GM23248 (cell line): ENCODE data around the gene XPO4. TPM values are rescaled to one million over a fixed set of nuclear protein-coding genes. Genes with fewer than 3 reads are reported as not detected.

ENCODE experiments used
- DNase-seq: peaks from one replicate; pipeline ENCODE4 v3.0.0-alpha.2; 2015
- H2AFZ ChIP-seq: fragments of 200-600 bp; sonication (generic); 2 replicates; pipeline ENCODE4 v1.6.1; 2016; ENCODE audit warnings: antibody characterized with exemption
- H3F3A ChIP-seq: fragments of 200-600 bp; sonication (generic); 2 replicates; pipeline ENCODE4 v1.6.1; 2016; ENCODE audit warnings: mild to moderate bottlenecking, antibody characterized with exemption, mixed run types; ENCODE audit not compliant: insufficient read depth
- H3K27ac ChIP-seq: fragments of 200-600 bp; sonication (generic); 2 replicates; pipeline ENCODE4 v1.5.1; 2016; ENCODE audit warnings: mild to moderate bottlenecking
- H3K27me3 ChIP-seq: fragments of 200-600 bp; sonication (generic); replicated peaks from 2 replicates; pipeline ENCODE4 v1.6.1; 2016; ENCODE audit warnings: mild to moderate bottlenecking; ENCODE audit not compliant: insufficient read depth
- H3K36me3 ChIP-seq: fragments of 200-600 bp; sonication (generic); 2 replicates; pipeline ENCODE4 v1.6.1; 2016; ENCODE audit warnings: low read depth, mild to moderate bottlenecking
- H3K4me1 ChIP-seq: fragments of 200-600 bp; sonication (generic); 2 replicates; pipeline ENCODE4 v1.6.1; 2016; ENCODE audit warnings: mild to moderate bottlenecking; ENCODE audit not compliant: insufficient read depth
- H3K4me2 ChIP-seq: fragments of 200-600 bp; sonication (generic); one replicate; pipeline ENCODE4 v1.6.1; 2016; ENCODE audit warnings: mild to moderate bottlenecking; ENCODE audit not compliant: unreplicated experiment
- H3K4me3 ChIP-seq: fragments of 200-600 bp; sonication (generic); 2 replicates; pipeline ENCODE4 v1.5.1; 2016; ENCODE audit warnings: mild to moderate bottlenecking
- H3K79me2 ChIP-seq: fragments of 200-600 bp; sonication (generic); 2 replicates; pipeline ENCODE4 v1.6.1; 2016; ENCODE audit warnings: mild to moderate bottlenecking; ENCODE audit not compliant: insufficient read depth
- H3K9ac ChIP-seq: fragments of 200-600 bp; sonication (generic); 2 replicates; pipeline ENCODE4 v1.6.1; 2016; ENCODE audit warnings: mild to moderate bottlenecking
- H3K9me2 ChIP-seq: fragments of 200-600 bp; sonication (generic); 2 replicates; pipeline ENCODE4 v1.6.1; 2016; ENCODE audit warnings: mixed run types, mild to moderate bottlenecking, moderate library complexity; ENCODE audit not compliant: insufficient read depth
- H3K9me3 ChIP-seq: fragments of 200-600 bp; sonication (generic); one replicate; pipeline ENCODE4 v1.6.1; 2017; ENCODE audit warnings: low read depth
- H4K20me1 ChIP-seq: fragments of 200-600 bp; sonication (generic); 2 replicates; pipeline ENCODE4 v1.6.0; 2016; ENCODE audit not compliant: insufficient read depth
- EZH2 ChIP-seq: fragments of 200-600 bp; sonication (generic); IDR thresholded peaks from 2 replicates; pipeline ENCODE4 v1.6.1; 2018; ENCODE audit warnings: antibody characterized with exemption, mild to moderate bottlenecking; ENCODE audit not compliant: insufficient read depth, poor library complexity, severe bottlenecking
- EZH2phosphoT487 ChIP-seq: fragments of 200-600 bp; sonication (generic); IDR thresholded peaks from 2 replicates; pipeline ENCODE4 v1.6.1; 2018; ENCODE audit warnings: antibody characterized with exemption, moderate library complexity, mild to moderate bottlenecking, low read depth; ENCODE audit not compliant: insufficient read depth
- WGBS, 2 experiments: methylation state at CpG; one replicate each; pipeline ENCODE4 v1.1.6; 2015 to 2017; ENCODE audit warnings: low lambda C conversion rate in 2 of 2, low coverage in 1 of 2; ENCODE audit errors: missing lambda C conversion rate in 2 of 2; 5-methylcytosine and 5-hydroxymethylcytosine counted together
- in situ Hi-C: fragments of 300-500 bp; cut with MboI; formaldehyde crosslinking; loops from 2 replicates; pipeline ENCODE4 v1.15.0; 2020
- polyA plus RNA-seq: library from polyadenylated mRNA; unstranded; fragments of >200 nt; fragmentation: Nextera tagmentation; extraction: Ambion mirVana; gene quantifications from 2 replicates; pipeline ENCODE4 v1.2.1, GENCODE V29; 2016
- total RNA-seq: library from RNA; depleted of rRNA; stranded (reverse); fragments of >200 nt; shearing (Covaris generic); gene quantifications from 2 replicates; pipeline ENCODE4 v1.2.3, GENCODE V29; 2014

Gene XPO4
- total and polyA plus RNA-seq, 2 experiments from 2014 or later: 4.9 to 15.0 TPM

GRCh38 chr13:20773194-20774080 is 129.1 kb downstream of the XPO4 start, which contains the start of gene EEF1AKMT1:
EEF1AKMT1 (minus strand) TSS chr13:20773961; CDS start chr13:20757598, 16,363 bp downstream.
- Histone ChIP-seq H3K9ac (peak within 1 kb of the TSS; percentile 90), H3F3A (0 out of 2 replicates have a peak, but pooled peaks cover 9% of the 10 kb centered on the region)
- WGBS, 2 experiments: 1 to 2% methylated on average over 65 to 70 of the region's 72 CpGs

GRCh38 chr13:20772401-20773131 is 130.0 kb downstream of the XPO4 start:
- no peaks in the 10 kb centered on the region for H3K9me3 ChIP-seq
- WGBS, 2 experiments: 74 to 77% methylated on average over 10 of the region's 10 CpGs
- H3K4me1 ChIP-seq: peaks cover 8% of the 10 kb centered on the region; the same call in 1 of the 2 replicates
- H3K27me3 ChIP-seq: no peaks in the 10 kb centered on the region
- H3K27ac ChIP-seq: peak overlapping the region; percentile 85
- no peaks in the 10 kb centered on the region for H4K20me1 ChIP-seq
- no peaks in the 10 kb centered on the region for H3K9me2 ChIP-seq
- H3K4me2 ChIP-seq: peak overlapping the region; percentile 77
- H2AFZ ChIP-seq: peak overlapping the region; percentile 82
- H3K9ac ChIP-seq: peak overlapping the region; percentile 90
- in situ Hi-C loops: no loop called here
- H3K36me3 ChIP-seq: peaks cover 13% of the 10 kb centered on the region
- TF ChIP-seq EZH2: no peak
- TF ChIP-seq EZH2phosphoT487: no peak
- peaks cover 29% of the 10 kb centered on the region for H3K79me2 ChIP-seq
- DNase-seq: peak; percentile 50
- H3K4me3 ChIP-seq: peak overlapping the region; percentile 77
- H3F3A ChIP-seq: 0 out of 2 replicates have a peak, but pooled peaks cover 9% of the 10 kb centered on the region

More at GRCh38 chr13:20773194-20774080, 129.1 kb downstream of the XPO4 start, which contains the start of gene EEF1AKMT1:
- H3K79me2 ChIP-seq: peaks cover 29% of the 10 kb centered on the region
- H3K27ac ChIP-seq: peak within 1 kb of the TSS; percentile 85
- no peaks in the 10 kb centered on the region for H3K9me2 ChIP-seq
- no peaks in the 10 kb centered on the region for H4K20me1 ChIP-seq
- peaks cover 8% of the 10 kb centered on the region; the same call in 1 of the 2 replicates for H3K4me1 ChIP-seq
- H3K9me3 ChIP-seq: no peaks in the 10 kb centered on the region
- TF ChIP-seq EZH2 (no peak), EZH2phosphoT487 (no peak)
- peak within 1 kb of the TSS; percentile 77 for H3K4me2 ChIP-seq
- no peaks in the 10 kb centered on the region for H3K27me3 ChIP-seq
- H3K4me3 ChIP-seq: peak within 1 kb of the TSS; percentile 77
- H3K36me3 ChIP-seq: peaks cover 13% of the 10 kb centered on the region
- peak within 1 kb of the TSS; percentile 82 for H2AFZ ChIP-seq
- in situ Hi-C loops: no loop called here
- peak; percentile 98 for DNase-seq

- Histone ChIP-seq H3K27ac (no peak overlapping the region), H3K4me2 (no peak overlapping the region), H3K9me2 (no peaks in the 10 kb centered on the region), H3K36me3 (peaks cover 13% of the 10 kb centered on the region), H3F3A (0 out of 2 replicates have a peak, but pooled peaks cover 2% of the 10 kb centered on the region), H3K4me1 (peaks cover 8% of the 10 kb centered on the region; the same call in 1 of the 2 replicates), H4K20me1 (no peaks in the 10 kb centered on the region), H3K4me3 (no peak overlapping the region), H3K9me3 (no peaks in the 10 kb centered on the region), H3K27me3 (no peaks in the 10 kb centered on the region), H3K9ac (no peak overlapping the region), H2AFZ (no peak overlapping the region), H3K79me2 (peaks cover 29% of the 10 kb centered on the region)
- in situ Hi-C loops: no loop called here
- WGBS, 2 experiments: 100% methylated on average over 1 of the region's 1 CpG
- no peak for DNase-seq
- TF ChIP-seq EZH2: no peak
- TF ChIP-seq EZH2phosphoT487: no peak
These were observed 132.7 kb downstream of the XPO4 start for GRCh38 chr13:20769834-20770233.

GRCh38 chr13:20769091-20769490 is 133.5 kb downstream of the XPO4 start:
- H3K27ac ChIP-seq: no peak overlapping the region
- TF ChIP-seq EZH2phosphoT487 (no peak), EZH2 (no peak)
- no peaks in the 10 kb centered on the region for H3F3A ChIP-seq
- no peaks in the 10 kb centered on the region for H3K9me3 ChIP-seq
- in situ Hi-C loops: no loop called here
- WGBS, 2 experiments: 94 to 95% methylated on average over 2 of the region's 2 CpGs
- no peak overlapping the region for H2AFZ ChIP-seq
- no peaks in the 10 kb centered on the region for H4K20me1 ChIP-seq
- peaks cover 29% of the 10 kb centered on the region for H3K79me2 ChIP-seq
- H3K9ac ChIP-seq: no peak overlapping the region
- H3K4me2 ChIP-seq: no peak overlapping the region
- H3K4me1 ChIP-seq: peaks cover 8% of the 10 kb centered on the region; the same call in 1 of the 2 replicates
- no peaks in the 10 kb centered on the region for H3K27me3 ChIP-seq
- DNase-seq: no peak
- H3K9me2 ChIP-seq: no peaks in the 10 kb centered on the region
- H3K36me3 ChIP-seq: peaks cover 13% of the 10 kb centered on the region
- H3K4me3 ChIP-seq: no peak overlapping the region
